COLO668 (cell line): ENCODE results near the gene CYP11A1.

Experiments used
- DNase-seq: peaks from one replicate; lab custom pipeline; 2025; ENCODE audit not compliant: unreplicated experiment; lab: John Stamatoyannopoulos, UW

Gene CYP11A1

GRCh38 chr15:74305687-74306086, 61.8 kb downstream of the CYP11A1 start:
- DNase-seq = no peak

- peak; percentile 3 for DNase-seq
Observed at GRCh38 chr15:74304431-74304830, 63.0 kb downstream of the CYP11A1 start.

GRCh38 chr15:74303741-74304309, 63.6 kb downstream of the CYP11A1 start:
- DNase-seq = no peak

GRCh38 chr15:74302821-74303359, 64.6 kb downstream of the CYP11A1 start:
- peak; percentile 61 for DNase-seq

- no peak for DNase-seq
Observed at GRCh38 chr15:74301583-74302361, 65.7 kb downstream of the CYP11A1 start.

GRCh38 chr15:74300057-74300795, 67.2 kb downstream of the CYP11A1 start:
- no peak for DNase-seq

GRCh38 chr15:74297887-74298286, 69.6 kb downstream of the CYP11A1 start:
- DNase-seq = no peak

- DNase-seq = peak; percentile 13
Observed at GRCh38 chr15:74295800-74296199, 71.6 kb downstream of the CYP11A1 start.

- peak; percentile 63 for DNase-seq
Observed at GRCh38 chr15:74294010-74294409, 73.4 kb downstream of the CYP11A1 start.

GRCh38 chr15:74293021-74293810, 74.2 kb downstream of the CYP11A1 start:
- no peak for DNase-seq

GRCh38 chr15:74291101-74292071, 76.1 kb downstream of the CYP11A1 start:
- DNase-seq = peak; percentile 19

GRCh38 chr15:74290645-74291044, 76.8 kb downstream of the CYP11A1 start:
- no peak for DNase-seq

GRCh38 chr15:74289671-74290070, 77.8 kb downstream of the CYP11A1 start:
- DNase-seq = no peak
